HepG2 (cell line): ENCODE measurements around the gene DOCK3. TPM values are rescaled to one million over a fixed set of nuclear protein-coding genes. Genes with fewer than 3 reads are reported as not detected.

ENCODE experiments used
- ATAC-seq: fragments of 200-7000 bp; cut with Tn5 transposase; 3 replicates; pipeline ENCODE4 v1.9.1; 2020; ENCODE audit warnings: mild to moderate bottlenecking, moderate library complexity
- BruUV-seq: library from RNA; stranded (reverse); fragments of 400-500 nt; replicated peaks from 2 replicates; lab custom pipeline; 2021; lab: Mats Ljungman, UMichigan
- CTCF ChIA-PET: fragments of 300-600 bp; formaldehyde crosslinking; extraction: SDS; loops from one replicate; lab custom pipeline; 2021; ENCODE audit warnings: low total read pairs, inconsistent platforms, low intra/inter-chr PET ratio; lab: Yijun Ruan, JAX
- POLR2A ChIA-PET: fragments of 350-600 bp; sonication (Branson Sonifier 250); formaldehyde crosslinking; loops from one replicate; lab custom pipeline; 2020; ENCODE audit warnings: antibody characterized with exemption, inconsistent platforms; lab: Yijun Ruan, JAX
- DNase-seq: peaks from one replicate; pipeline ENCODE4 v3.0.0-alpha.2; 2015; ENCODE audit warnings: low spot score
- FAIRE-seq: peaks from 3 replicates; lab custom pipeline; 2011; peaks lifted over from hg19 to GRCh38; lab: Jason Lieb, UNC
- H2AFZ ChIP-seq: one replicate; pipeline ENCODE4 v1.6.1; 2011; ENCODE audit warnings: low read length, inconsistent platforms
- H3K27ac ChIP-seq: fragments of 300-600 bp; 3 replicates; pipeline ENCODE4 v1.8.0; 2011; ENCODE audit warnings: mixed run types, mild to moderate bottlenecking, mixed read lengths, low read length, inconsistent platforms; ENCODE audit not compliant: insufficient read depth; ENCODE audit errors: extremely low read length
- H3K27me3 ChIP-seq, 2 experiments: fragments of 200-600 bp in 1 of 2; 2 replicates in 1 of 2; 3 replicates in 1 of 2; pipeline versions ENCODE4 v1.6.0 to v1.8.0; 2011; ENCODE audit warnings: low read length in 2 of 2, mild to moderate bottlenecking in 2 of 2, moderate library complexity in 2 of 2, inconsistent platforms in 1 of 2; ENCODE audit not compliant: insufficient read depth in 2 of 2, control insufficient read depth in 1 of 2
- H3K36me3 ChIP-seq, 2 experiments: fragments of 200-600 bp in 1 of 2; replicated peaks in 1 of 2; 2 replicates in 1 of 2; 3 replicates in 1 of 2; pipeline versions ENCODE4 v1.5.1 to v1.8.0; 2011; ENCODE audit warnings: low read length in 2 of 2, inconsistent platforms in 1 of 2; ENCODE audit not compliant: insufficient read depth in 2 of 2, control insufficient read depth in 1 of 2
- H3K4me1 ChIP-seq: 2 replicates; pipeline ENCODE4 v1.5.1; 2012; ENCODE audit warnings: low read length, inconsistent platforms; ENCODE audit not compliant: insufficient read depth
- H3K4me2 ChIP-seq: 2 replicates; pipeline ENCODE4 v1.6.0; 2011; ENCODE audit warnings: low read depth, low read length, inconsistent platforms
- H3K4me3 ChIP-seq, 3 experiments: fragments of 200-600 bp in 1 of 3; sonication (generic), shearing (Covaris generic) in 1 of 3; replicated peaks in 1 of 3; 2 replicates each; pipeline ENCODE4 v1.5.1; 2011 to 2016; ENCODE audit warnings: low read length in 3 of 3, inconsistent platforms in 2 of 3, low read depth in 2 of 3, mild to moderate bottlenecking in 2 of 3, control low read depth in 1 of 3, mixed read lengths in 1 of 3; ENCODE audit not compliant: insufficient read depth in 1 of 3
- H3K79me2 ChIP-seq: one replicate; pipeline ENCODE4 v1.6.1; 2011; ENCODE audit warnings: low read length, inconsistent platforms; ENCODE audit not compliant: insufficient read depth
- H3K9ac ChIP-seq: 2 replicates; pipeline ENCODE4 v1.6.0; 2011; ENCODE audit warnings: mild to moderate bottlenecking, low read depth, low read length, inconsistent platforms; ENCODE audit not compliant: insufficient read depth
- H3K9me3 ChIP-seq: 2 replicates; pipeline ENCODE4 v1.5.1; 2012; ENCODE audit warnings: mild to moderate bottlenecking, low read length
- H4K20me1 ChIP-seq: 2 replicates; pipeline ENCODE4 v1.6.0; 2011; ENCODE audit warnings: inconsistent platforms, mild to moderate bottlenecking, low read length, moderate library complexity; ENCODE audit not compliant: insufficient read depth
- GABPB1 ChIP-seq: IDR thresholded peaks from 2 replicates; pipeline ENCODE4 v1.6.1; 2016; ENCODE audit warnings: mild to moderate bottlenecking, missing genetic modification reagents, moderate library complexity, missing compliant biosample characterization
- GPN1 ChIP-seq: sonication (generic); formaldehyde crosslinking; IDR thresholded peaks from 2 replicates; pipeline ENCODE4 v1.5.1; 2020; ENCODE audit warnings: missing genetic modification reagents, borderline replicate concordance
- RFXANK ChIP-seq: IDR thresholded peaks from 2 replicates; pipeline ENCODE4 v1.6.1; 2016
- ZBTB40 ChIP-seq, 2 experiments: fragments of 450-650 bp in 1 of 2; sonication (generic) in 1 of 2; formaldehyde crosslinking in 1 of 2; IDR thresholded peaks; 2 replicates each; pipeline versions ENCODE4 v1.6.1 to v1.8.0; 2016 to 2022; ENCODE audit warnings: antibody characterized with exemption in 1 of 2, mild to moderate bottlenecking in 1 of 2, missing genetic modification reagents in 1 of 2
- ZNF543 ChIP-seq: sonication (generic); formaldehyde crosslinking; IDR thresholded peaks from 2 replicates; pipeline ENCODE4 v1.4.0; 2020; ENCODE audit warnings: mild to moderate bottlenecking, missing genetic modification reagents
- ZNF629 ChIP-seq: sonication (generic); formaldehyde crosslinking; conservative IDR thresholded peaks from 2 replicates; pipeline ENCODE4 v1.5.0; 2020; ENCODE audit warnings: missing genetic modification reagents
- WGBS: methylation state at CpG from one replicate; pipeline ENCODE4 v1.1.6; 2017; ENCODE audit warnings: low lambda C conversion rate; 5-methylcytosine and 5-hydroxymethylcytosine counted together
- in situ Hi-C: cut with HindIII; loops from 2 replicates; pipeline ENCODE4 v1.10.0; 2017; ENCODE audit warnings: low pct_unique_long_range_greater_than_20kb; ENCODE audit not compliant: extremely low pct_ligation_motif_present
- intact Hi-C: fragments of 100-400 bp; cut with micrococcal nuclease; formaldehyde crosslinking; loops from one replicate; pipeline ENCODE4 v1.10.0; 2022; ENCODE audit not compliant: unreplicated experiment
- polyA plus RNA-seq, 8 experiments: library from polyadenylated mRNA; depleted of rRNA in 3 of 8; stranded (reverse) in 7 of 8; unstranded in 1 of 8; fragments of >200 nt; fragmentation: Illumina TruSeq in 4 of 8; extraction: Trizol in 4 of 8; gene quantifications; 2 replicates each; pipeline versions ENCODE4 v1.2.1 to v1.2.3, GENCODE V29; 2011 to 2016; ENCODE audit warnings: low read depth in 4 of 8, missing spikeins in 1 of 8, mixed read lengths in 1 of 8; ENCODE audit not compliant: insufficient read depth in 1 of 8
- total RNA-seq, 5 experiments: library from RNA; depleted of rRNA; stranded (reverse); fragments of >200 nt; fragmentation: Illumina TruSeq; extraction: Trizol; gene quantifications; 2 replicates each; pipeline ENCODE4 v1.2.3, GENCODE V29; 2016; ENCODE audit warnings: low read depth in 1 of 5

The DOCK3 gene
- total and polyA plus RNA-seq, 2 of the 13 experiments (the other 11 are each of a cell fraction or from before 2014, with no cell fraction given), result not detected

- no peak overlapping the region for H3K4me2 ChIP-seq
- no peak overlapping the region for H2AFZ ChIP-seq
- H3K36me3 ChIP-seq, result peaks cover 3 to 7% of the 10 kb centered on the region in 2 experiments; a peak in 2 of 5 replicates
- peaks cover 0 to 3% of the 10 kb centered on the region in 2 experiments; a peak in 1 of 5 replicates for H3K27me3 ChIP-seq
- no peak for DNase-seq
- no peak for ATAC-seq
- ChIA-PET CTCF (interaction anchor here (3.0 kb wide), 1 partner anchor 35 kb away, joined by 16 read pairs; the partner anchor contains the start of gene MAPKAPK3), POLR2A (no interaction called here)
- 40% methylated on average over 5 of the region's 8 CpGs for WGBS
- H3K9me3 ChIP-seq, result no peaks in the 10 kb centered on the region
- TF ChIP-seq ZNF543 (CRISPR knock-in tag) (no peak), RFXANK (no peak), GPN1 (CRISPR knock-in tag) (no peak), ZNF629 (CRISPR knock-in tag) (peak; percentile 88), GABPB1 (CRISPR knock-in tag) (no peak), ZBTB40 (IDR thresholded peaks at IDR 0.05) (no peak), ZBTB40 (CRISPR knock-in tag; IDR thresholded peaks at IDR 0.05) (no peak)
- no peak overlapping the region for H3K27ac ChIP-seq
- no TSS peak for BruUV-seq
- H3K79me2 ChIP-seq, result no peaks in the 10 kb centered on the region
- no peak overlapping the region for H3K4me3 ChIP-seq
- in situ Hi-C loops (loop anchor here (5.0 kb wide), 2 partner anchors 34 to 79 kb away; partner anchors contain the start of gene MAPKAPK3), intact Hi-C loops (no loop called here)
- H3K9ac ChIP-seq, result no peak overlapping the region
- no peaks in the 10 kb centered on the region for H3K4me1 ChIP-seq
- FAIRE-seq, result no peak
- H4K20me1 ChIP-seq, result no peaks in the 10 kb centered on the region
These were observed 23.3 kb upstream of the DOCK3 start for GRCh38 chr3:50651445-50651844.
